GM19452 (cell line): ENCODE measurements around the gene IL15RA.

Experiments used
- ATAC-seq: cut with Tn5 transposase; IDR thresholded peaks from one replicate; pipeline ENCODE4 v1.9.1; 2021; ENCODE audit not compliant: unreplicated experiment

The IL15RA gene, protein sequence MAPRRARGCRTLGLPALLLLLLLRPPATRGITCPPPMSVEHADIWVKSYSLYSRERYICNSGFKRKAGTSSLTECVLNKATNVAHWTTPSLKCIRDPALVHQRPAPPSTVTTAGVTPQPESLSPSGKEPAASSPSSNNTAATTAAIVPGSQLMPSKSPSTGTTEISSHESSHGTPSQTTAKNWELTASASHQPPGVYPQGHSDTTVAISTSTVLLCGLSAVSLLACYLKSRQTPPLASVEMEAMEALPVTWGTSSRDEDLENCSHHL

GRCh38 chr10:5977471-5978229, at the start of gene IL15RA:
Gene IL15RA, minus strand, starts transcription at chr10:5977543. Its CDS starts 51 bp downstream, at chr10:5977492.
- peak; percentile 63 for ATAC-seq

GRCh38 chr10:6025683-6026255, 48.4 kb upstream of the IL15RA start:
- ATAC-seq: no peak

DNA sequence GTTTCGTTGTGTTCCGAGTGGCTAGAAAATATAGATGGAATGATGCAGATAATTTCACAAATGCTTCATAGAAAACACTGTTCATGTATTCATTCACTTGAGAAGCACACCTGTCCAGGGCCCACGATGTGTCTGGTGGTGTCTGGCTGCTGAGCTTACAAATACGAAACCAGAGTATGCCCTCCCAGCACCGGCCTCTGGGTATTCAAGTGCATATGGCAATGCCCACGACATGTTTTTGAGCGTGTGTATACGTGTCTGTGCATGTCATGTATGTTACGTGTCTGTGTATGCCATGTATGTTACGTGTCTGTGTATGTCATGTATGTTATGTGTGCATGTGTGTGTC, 47.0 kb upstream of the IL15RA start:
- ATAC-seq: no peak

DNA sequence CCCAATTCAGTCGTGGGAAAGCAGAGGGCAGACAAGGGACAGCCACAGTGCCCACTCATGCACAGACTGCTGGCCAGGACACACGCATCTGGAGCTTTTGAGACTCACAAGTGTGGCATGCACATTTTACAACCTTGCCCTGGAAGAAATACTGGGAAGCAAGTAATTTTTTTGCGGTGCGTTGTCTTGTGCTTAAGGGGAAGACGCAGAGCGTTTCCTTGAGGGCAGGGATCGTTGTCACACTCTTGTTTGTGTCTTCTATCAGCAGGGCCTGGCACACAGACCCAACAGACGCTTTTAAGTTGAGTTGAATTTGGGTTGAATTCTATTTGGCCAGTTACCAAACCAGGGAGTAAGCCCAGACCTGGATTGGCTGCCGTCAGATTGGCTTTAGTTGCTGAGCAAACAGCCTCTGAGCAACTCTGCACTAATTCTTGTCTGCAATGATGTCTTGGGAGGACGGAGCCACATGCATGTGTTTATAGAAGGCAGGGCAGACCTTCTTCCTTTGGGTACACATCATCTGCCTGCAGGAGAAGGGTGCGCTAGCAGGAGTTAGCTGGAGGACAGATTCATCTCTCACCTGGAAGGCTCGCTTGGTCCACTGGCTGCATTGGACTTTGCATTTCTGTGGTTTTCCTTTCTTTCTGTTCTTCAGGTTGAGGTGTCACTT, 46.5 kb upstream of the IL15RA start:
- no peak for ATAC-seq

GRCh38 chr10:6022660-6023059, 45.3 kb upstream of the IL15RA start:
- no peak for ATAC-seq

- no peak for ATAC-seq
Measured at GRCh38 chr10:6020826-6021225, 43.5 kb upstream of the IL15RA start.

- ATAC-seq: no peak
Measured at GRCh38 chr10:6019796-6020195, 42.5 kb upstream of the IL15RA start.

- no peak for ATAC-seq
Measured at GRCh38 chr10:6019010-6019782, 41.9 kb upstream of the IL15RA start.

GRCh38 chr10:6018422-6018821, 41.1 kb upstream of the IL15RA start:
- no peak for ATAC-seq

GRCh38 chr10:6017781-6018354, 40.5 kb upstream of the IL15RA start:
- no peak for ATAC-seq

GRCh38 chr10:6014241-6014761, 37.0 kb upstream of the IL15RA start:
- no peak for ATAC-seq

DNA sequence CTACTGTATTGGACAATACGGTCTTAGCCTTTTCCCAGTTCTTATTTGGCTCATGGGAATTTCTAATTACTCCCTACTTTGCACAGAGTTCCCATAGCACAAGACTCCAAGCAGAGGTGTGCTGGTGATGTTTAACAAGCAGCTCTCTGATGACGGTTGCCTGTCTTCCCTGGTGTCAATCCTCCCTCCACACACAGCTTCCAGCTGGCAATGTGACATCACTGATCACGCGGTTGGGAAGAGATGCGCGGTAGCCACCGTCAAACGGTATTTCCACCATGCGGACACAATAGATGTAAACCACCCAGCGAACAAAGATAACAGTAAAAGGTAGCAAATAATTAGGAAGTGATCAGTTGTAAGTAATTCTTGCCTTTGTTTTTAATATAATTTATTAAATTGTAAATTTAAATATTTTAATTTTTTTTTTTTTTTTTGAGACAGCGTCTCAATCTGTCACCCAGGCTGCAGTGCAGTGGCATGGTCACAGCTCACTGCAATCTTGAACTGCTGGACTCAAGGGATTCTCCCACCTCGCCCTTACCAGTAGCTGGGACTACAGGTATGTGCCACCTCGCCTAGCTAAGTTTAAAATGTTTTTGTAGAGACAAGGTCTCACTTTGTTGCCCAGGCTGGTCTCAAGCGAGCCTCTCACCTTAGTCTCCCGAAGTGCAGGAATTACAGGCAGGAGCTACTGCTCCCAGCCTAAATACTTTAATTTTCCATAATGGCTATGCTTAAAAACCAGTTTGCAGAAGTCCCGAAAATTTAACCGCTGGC, 36.3 kb upstream of the IL15RA start:
- no peak for ATAC-seq

- no peak for ATAC-seq
Measured at GRCh38 chr10:6012121-6012905, 35.0 kb upstream of the IL15RA start.

DNA sequence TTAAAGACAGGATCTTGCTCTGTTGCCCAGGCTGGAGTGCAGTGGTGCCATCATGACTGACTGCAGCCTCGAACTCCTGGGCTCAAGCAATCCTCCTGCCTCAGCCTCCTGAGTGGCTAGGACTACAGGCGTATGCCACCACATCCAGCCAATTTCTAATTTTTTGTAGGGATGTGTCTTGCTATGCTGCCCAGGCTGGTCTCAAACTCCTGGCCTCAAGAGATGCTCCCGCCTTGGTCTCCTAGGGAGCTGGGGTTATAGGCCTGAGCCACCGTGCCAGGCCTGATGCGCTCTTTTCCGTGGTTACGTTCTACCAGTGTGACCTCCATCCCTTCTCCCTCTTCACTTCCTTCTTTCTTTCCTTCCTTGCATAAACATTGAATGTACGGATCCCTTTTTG, 34.2 kb upstream of the IL15RA start:
- no peak for ATAC-seq

GRCh38 chr10:6010569-6010968, 33.2 kb upstream of the IL15RA start:
- no peak for ATAC-seq

GRCh38 chr10:6009961-6010360, 32.6 kb upstream of the IL15RA start:
- ATAC-seq: no peak

DNA sequence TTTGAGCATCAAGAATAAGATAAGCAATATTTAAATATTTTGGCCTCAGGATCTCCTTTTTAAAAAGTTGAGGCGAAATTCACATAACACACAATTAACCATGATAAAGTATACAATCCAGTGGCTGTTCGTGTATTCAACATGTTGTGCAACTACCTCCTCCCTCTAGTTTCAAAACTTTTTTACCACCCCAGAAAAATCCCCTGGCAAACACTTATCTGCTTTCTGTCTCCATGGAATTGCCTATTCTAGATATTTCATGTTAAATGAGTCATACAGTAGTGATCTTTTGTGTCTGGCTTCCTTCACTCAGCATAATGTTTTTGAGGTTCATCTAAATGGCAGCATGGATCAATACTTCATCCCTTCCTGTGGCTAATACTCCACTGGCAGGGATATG, 31.8 kb upstream of the IL15RA start:
- ATAC-seq: no peak

GRCh38 chr10:6008497-6009142, 31.3 kb upstream of the IL15RA start:
- ATAC-seq: no peak
